ENCODE results near the gene SCNN1G.
"Not testable (repeated sequence)": the region's sequence is repeated elsewhere in the genome, so short reads cannot be mapped to it uniquely, and the experiment has no call there.

The SCNN1G gene, protein sequence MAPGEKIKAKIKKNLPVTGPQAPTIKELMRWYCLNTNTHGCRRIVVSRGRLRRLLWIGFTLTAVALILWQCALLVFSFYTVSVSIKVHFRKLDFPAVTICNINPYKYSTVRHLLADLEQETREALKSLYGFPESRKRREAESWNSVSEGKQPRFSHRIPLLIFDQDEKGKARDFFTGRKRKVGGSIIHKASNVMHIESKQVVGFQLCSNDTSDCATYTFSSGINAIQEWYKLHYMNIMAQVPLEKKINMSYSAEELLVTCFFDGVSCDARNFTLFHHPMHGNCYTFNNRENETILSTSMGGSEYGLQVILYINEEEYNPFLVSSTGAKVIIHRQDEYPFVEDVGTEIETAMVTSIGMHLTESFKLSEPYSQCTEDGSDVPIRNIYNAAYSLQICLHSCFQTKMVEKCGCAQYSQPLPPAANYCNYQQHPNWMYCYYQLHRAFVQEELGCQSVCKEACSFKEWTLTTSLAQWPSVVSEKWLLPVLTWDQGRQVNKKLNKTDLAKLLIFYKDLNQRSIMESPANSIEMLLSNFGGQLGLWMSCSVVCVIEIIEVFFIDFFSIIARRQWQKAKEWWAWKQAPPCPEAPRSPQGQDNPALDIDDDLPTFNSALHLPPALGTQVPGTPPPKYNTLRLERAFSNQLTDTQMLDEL

DNA sequence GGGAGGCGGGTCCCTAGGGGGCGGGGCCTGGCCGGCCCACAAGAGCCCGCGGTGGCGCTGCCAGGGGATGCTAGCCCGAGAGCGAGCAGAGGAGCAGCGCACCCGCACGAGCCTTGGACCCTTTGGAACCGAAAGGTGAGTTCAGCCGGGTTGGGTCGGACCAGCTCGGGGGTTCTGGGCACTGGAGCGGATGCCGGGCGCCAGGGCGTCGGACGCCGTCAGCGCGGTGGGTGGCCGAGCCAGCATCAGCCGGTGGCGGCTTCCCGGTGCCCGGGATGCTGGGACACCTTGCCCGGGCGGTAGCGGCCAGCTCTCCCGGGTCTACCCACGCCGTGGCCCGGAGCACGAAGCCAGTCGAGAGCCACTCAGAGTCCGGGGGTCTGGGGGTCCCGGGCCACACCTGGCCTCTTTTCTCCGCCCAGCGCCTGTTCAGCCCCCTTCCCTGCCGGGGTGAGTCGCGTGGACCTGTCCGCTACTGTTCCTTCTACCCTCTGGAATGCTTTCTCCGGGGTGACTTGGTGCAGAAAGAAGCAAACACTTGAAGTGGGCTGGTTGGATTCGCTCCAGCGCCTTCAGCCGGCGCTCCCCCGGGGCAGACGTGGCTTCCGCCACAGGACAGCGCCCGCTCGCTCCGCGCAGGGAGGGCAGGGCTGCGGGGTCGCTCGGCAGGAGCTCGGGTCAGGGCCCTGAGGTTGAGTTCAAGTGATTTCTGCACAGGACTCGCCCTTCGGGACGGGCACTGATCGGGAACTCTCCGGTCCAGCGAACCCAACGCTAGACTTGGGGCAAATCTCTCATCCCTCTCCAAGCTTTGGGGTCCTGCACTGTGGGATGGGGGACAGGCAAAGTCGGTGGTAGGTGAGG is at the start of gene SCNN1G:
SCNN1G (plus strand) TSS at position 67 of the 864 bp plus-strand sequence. CDS start 3,527 bp downstream, outside the sequence.
- DNase-seq: no peak

GRCh38 chr16:23132775-23133463 is 49.6 kb upstream of the SCNN1G start:
- DNase-seq: no peak

DNA sequence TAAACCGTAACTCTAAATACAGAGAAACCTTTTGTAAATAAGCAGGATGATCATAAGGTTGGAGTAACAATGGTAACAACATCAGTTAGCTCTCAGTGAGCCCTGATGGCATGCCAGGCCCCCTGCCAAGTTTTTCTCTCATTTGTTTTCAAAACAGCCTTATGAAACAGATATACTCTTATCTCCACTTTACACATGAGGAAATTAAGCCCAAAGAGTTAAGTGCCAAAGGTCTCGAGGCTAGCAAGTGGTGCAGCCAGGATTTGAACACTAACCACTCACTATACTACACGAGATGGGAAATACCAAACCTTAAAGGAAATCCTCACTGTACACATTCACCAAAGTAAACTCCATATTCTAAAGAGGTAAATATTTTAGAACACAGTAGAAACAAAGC is 48.3 kb upstream of the SCNN1G start:
- DNase-seq: peak; percentile 54

GRCh38 chr16:23137256-23137655 is 45.3 kb upstream of the SCNN1G start:
- DNase-seq: no peak

GRCh38 chr16:23137818-23138217 is 44.7 kb upstream of the SCNN1G start:
- DNase-seq: no peak

GRCh38 chr16:23140107-23140506 is 42.4 kb upstream of the SCNN1G start:
- no peak for DNase-seq

GRCh38 chr16:23141033-23141432 is 41.5 kb upstream of the SCNN1G start:
- DNase-seq: no peak

DNA sequence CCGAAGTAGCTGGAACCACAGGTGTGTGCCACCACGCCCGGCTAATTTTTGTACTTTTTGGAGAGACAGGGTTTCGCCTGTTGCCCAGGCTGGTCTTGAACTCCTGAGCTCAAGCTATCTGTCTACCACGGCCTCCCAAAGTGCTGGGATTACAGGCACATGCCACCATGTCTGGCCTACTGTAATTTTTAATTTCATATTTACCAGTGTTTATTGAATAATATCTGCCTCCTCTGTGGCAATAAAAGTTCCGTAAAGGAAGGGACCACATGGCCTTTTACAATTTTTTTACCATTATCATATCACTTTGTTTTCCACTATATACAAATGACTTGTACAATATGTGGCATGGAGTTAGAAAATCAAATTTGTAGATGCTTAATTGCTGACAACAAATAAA is 41.0 kb upstream of the SCNN1G start:
- DNase-seq: no peak

DNA sequence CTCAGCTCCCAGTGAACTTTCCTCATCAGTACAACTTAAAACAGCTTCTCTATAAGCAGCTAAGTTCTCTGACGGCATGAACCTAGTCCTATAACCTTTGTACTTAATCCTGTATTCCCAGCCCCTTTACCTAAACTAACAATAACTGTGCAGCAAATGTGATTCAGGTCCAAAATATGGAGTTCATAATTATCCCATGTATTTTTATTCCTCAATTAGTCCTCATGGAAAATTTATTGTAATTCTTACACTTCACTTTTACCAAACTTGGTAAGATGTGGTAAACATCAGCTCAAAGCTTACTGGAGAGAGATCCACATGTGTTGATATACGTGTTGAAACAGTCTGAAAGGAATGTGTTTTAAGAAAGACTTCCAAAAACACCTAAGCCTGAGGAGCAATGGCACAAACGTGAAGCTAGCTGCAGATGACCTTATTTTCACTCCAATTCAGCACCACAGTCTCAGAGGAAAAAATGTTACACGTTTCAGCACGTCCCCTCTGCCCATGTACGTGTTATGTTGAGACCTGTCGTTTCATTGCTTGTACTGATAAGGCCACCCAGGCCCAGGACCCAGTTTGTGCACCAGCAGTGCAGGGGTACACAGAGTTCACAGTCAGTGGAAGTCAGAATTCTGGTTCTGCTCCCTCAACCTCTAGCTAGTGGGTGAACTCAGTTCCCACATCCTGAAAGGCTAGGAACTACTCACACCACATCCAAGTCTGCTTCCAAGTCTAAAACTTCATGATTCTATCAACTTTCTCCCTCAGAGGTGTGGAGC is 40.4 kb upstream of the SCNN1G start:
- DNase-seq: no peak

- DNase-seq: no peak
Observed at GRCh38 chr16:23143391-23143790, 39.2 kb upstream of the SCNN1G start.

DNA sequence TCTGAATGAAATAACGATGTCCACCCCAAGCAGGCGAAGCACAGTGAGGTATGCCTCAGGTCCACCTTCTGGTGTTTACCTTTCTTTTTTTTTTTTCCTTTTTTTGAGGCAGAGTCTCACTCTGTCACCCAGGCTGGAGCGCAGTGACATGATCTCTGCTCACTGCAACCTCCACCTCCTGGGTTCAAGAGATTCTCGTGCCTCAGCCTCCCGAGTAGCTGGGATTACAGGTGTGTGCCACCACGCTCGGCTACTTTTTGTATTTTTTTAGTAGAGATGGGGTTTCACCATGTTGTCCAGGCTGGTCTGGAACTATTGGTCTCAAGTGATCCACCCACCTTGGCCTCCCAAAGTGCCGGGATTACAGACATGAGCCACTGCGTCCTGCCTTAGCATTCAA is 38.2 kb upstream of the SCNN1G start:
- DNase-seq: not testable (repeated sequence)

DNA sequence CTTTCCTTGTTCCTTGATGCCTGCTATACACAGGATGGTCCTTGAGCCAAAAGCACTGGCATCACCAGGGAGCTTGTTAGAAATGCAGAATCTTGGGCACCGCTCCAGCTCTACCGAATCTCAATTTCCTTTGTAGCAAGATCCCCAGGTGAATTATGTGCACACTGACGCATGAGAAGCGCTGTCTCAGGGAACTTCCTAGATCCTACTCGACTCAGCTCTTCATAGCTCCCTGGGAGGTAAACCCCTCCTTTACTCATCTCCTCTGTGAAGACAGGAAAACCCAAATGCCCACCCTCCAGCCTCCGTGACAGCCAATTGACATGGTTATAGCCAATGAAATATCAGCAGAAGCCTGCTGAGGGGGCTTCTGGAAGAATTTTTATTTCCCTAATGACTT is 37.4 kb upstream of the SCNN1G start:
- peak; percentile 46 for DNase-seq

- peak; percentile 89 for DNase-seq
Observed at GRCh38 chr16:23145608-23146007, 36.9 kb upstream of the SCNN1G start.

DNA sequence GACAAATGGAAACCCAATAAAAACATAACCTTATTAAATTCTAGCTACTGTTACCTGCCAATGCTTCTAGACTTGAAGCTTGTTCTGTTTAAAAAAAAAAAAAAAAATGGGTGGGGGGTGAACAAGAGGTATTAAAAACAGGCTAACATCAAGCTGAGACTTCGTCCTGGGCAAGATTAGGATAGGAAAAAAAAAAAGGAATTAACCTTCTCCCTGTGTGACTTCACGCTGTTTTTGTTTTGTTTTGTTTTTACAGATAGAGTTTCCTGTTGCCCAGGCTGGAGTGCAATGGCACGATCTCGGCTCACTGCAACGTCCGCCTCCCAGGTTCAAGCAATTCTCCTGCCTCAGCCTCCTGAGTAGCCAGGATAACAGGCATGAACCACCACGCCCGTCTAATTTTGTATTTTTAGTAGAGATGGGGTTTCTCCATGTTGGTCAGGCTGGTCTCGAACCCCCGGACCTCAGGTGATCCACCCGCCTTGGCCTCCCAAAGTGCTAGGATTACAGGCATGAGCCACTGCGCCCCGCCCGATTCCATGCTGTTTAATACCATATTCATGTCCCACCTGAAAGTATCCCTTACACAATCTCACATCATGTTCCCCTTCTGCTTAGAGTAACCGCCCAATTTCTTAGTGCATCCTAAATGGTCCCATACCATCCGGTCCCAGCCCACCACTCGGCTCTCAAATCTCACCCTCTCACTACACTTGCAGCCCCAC is 35.5 kb upstream of the SCNN1G start:
- DNase-seq: no peak

GRCh38 chr16:23147666-23148065 is 34.9 kb upstream of the SCNN1G start:
- DNase-seq: no peak

- DNase-seq: no peak
Observed at GRCh38 chr16:23148166-23148512, 34.4 kb upstream of the SCNN1G start.

- DNase-seq: peak; percentile 40
Observed at GRCh38 chr16:23148513-23149266, 33.9 kb upstream of the SCNN1G start.

DNA sequence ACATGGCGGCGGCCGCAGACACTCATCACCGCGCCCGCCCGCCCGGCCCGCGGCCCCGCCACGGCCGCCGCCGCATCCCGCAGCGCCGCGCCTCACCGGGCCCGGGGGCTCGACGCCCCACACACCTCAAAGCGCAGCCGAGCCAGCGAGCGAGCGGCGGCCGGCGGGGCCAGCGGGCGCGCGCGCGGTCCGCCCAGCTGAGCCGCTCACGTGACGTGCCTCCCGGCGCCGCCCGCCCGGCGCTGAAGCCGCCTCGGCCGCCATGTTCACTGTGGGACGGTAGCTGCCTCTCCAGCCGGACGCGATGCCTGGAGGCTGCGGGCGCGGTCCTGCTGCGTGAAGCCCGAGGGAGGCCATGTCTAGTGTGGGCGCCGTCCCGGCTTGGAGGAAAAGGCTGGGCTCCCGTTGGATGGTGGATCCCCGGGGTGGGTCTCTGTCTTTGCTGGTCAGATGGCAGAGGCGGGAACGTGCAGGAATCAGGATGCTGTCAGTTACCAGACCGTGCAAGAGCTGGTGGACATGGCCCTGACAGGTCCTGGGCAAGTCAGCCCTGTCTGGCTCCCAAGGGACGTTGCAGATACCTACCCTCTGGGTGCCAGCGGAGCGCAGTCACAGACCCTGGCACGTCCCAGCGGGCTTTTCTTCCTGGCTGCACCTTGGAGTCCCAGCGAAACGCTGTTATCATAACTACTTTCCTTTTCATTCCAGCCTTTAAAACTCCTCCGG is 33.1 kb upstream of the SCNN1G start, which contains the start of gene USP31:
USP31 (minus strand) TSS at position 186 of the 726 bp plus-strand sequence; CDS start at position 4, 182 bp downstream.
- DNase-seq: peak; percentile 97

DNA sequence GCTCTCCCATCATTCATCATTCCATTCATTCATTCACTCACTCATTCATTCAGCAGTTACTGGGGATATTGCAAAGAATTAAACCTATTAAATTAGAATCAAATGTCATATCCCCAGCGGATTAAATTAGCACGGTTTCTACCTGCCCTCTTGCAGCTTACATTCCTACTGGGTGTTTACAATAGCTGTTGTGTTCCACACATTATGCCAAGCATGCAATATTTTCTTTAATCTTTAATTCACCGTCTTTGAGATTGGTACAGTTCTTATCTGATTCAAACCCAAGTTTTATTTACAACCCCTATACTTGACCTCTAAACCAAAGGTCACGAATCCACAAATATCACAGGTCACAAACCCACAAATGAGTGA is 32.6 kb upstream of the SCNN1G start:
- no peak for DNase-seq
